Naive thymus-derived CD8-positive, alpha-beta T cell (primary cell): ENCODE data around the gene FGF5. TPM values are rescaled to one million over a fixed set of nuclear protein-coding genes. Genes with fewer than 3 reads are reported as not detected.

Experiments used
- ATAC-seq, 2 donors: fragments of 150-1000 bp; cut with Tn5 transposase in 1 of 2; sonication (Bioruptor Pico), chemical (Tn5 transposase) in 1 of 2; 1 replicate in 1 of 2; 2 replicates in 1 of 2; pipeline ENCODE4 v1.10.0; 2021; ENCODE audit warnings: mild to moderate bottlenecking in 2 of 2, moderate library complexity in 2 of 2
- POLR2A ChIA-PET: fragments of 350-600 bp; sonication (Branson Sonifier 250); formaldehyde crosslinking; loops from one replicate; lab custom pipeline; 2021; ENCODE audit warnings: antibody characterized with exemption; lab: Charles Lee
- DNase-seq, 10 donors: peaks; one replicate each; pipeline versions ENCODE4 v3.0.0 to v3.0.0-alpha.2; 2020 to 2022
- H3K27ac Mint-ChIP-seq, 10 donors: one replicate each; pipeline ENCODE4 v1.8.0; 2020 to 2022; ENCODE audit warnings: mild to moderate bottlenecking in 10 of 10, mixed read lengths in 10 of 10, moderate library complexity in 4 of 10, inconsistent platforms in 1 of 10
- H3K27me3 Mint-ChIP-seq, 5 donors: one replicate each; pipeline ENCODE4 v1.8.0; 2021 to 2022; ENCODE audit warnings: mixed read lengths in 5 of 5
- H3K36me3 Mint-ChIP-seq, 3 donors: one replicate each; pipeline ENCODE4 v1.8.0; 2020 to 2022; ENCODE audit warnings: mixed read lengths in 3 of 3, mild to moderate bottlenecking in 2 of 3, inconsistent platforms in 1 of 3
- H3K4me1 Mint-ChIP-seq, 4 donors: one replicate each; pipeline ENCODE4 v1.8.0; 2021 to 2022; ENCODE audit warnings: mixed read lengths in 4 of 4
- H3K4me3 Mint-ChIP-seq, 10 donors: one replicate each; pipeline ENCODE4 v1.8.0; 2020 to 2022; ENCODE audit warnings: mild to moderate bottlenecking in 10 of 10, mixed read lengths in 10 of 10, moderate library complexity in 6 of 10, inconsistent platforms in 1 of 10
- H3K9me3 Mint-ChIP-seq, 9 donors: one replicate each; pipeline ENCODE4 v1.8.0; 2020 to 2022; ENCODE audit warnings: mixed read lengths in 9 of 9, mild to moderate bottlenecking in 3 of 9, inconsistent platforms in 1 of 9, moderate library complexity in 1 of 9
- polyA plus RNA-seq, 3 donors: library from polyadenylated mRNA; unstranded; fragments of 300-500 nt; fragmentation: Illumina TruSeq; gene quantifications; one replicate each; pipeline ENCODE4 v1.2.3, GENCODE V29; 2021
- total RNA-seq, 8 experiments: library from RNA in 2 of 8; stranded (reverse) in 2 of 8; gene quantifications; one replicate each; pipeline ENCODE4 v1.2.3 and lab custom pipeline; 2021 to 2026

Gene FGF5, protein sequence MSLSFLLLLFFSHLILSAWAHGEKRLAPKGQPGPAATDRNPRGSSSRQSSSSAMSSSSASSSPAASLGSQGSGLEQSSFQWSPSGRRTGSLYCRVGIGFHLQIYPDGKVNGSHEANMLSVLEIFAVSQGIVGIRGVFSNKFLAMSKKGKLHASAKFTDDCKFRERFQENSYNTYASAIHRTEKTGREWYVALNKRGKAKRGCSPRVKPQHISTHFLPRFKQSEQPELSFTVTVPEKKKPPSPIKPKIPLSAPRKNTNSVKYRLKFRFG
- total RNA-seq (not detected), polyA plus RNA-seq (not detected), total RNA-seq (lab: John Stamatoyannopoulos, UW) (0 reads per million in 6 experiments)

DNA sequence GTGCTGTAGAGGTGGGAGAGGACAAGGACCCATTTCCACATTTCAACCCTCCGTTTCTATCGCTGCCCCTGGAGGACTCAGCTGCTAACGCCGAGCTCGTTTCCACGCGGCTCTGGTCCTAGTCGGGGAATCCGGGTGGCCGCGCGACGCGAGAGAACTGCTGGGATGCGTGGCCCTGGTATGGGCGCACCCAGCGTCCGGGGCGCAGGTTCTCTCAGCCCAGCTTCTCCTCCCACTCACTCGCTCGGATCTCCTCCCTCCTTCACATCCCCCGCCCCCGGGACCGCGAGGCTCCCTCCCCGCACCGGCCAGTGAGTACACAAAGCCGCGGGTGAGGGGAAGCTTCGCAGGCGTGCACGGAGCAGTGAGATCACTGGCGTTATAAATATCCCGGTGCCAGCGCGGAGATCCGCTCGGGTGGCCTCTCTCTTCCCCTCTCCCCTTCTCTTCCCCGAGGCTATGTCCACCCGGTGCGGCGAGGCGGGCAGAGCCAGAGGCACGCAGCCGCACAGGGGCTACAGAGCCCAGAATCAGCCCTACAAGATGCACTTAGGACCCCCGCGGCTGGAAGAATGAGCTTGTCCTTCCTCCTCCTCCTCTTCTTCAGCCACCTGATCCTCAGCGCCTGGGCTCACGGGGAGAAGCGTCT lies at the start of gene FGF5:
TSS of gene FGF5 (plus strand) at position 412 of the 649 bp plus-strand sequence. CDS start at position 573, 161 bp downstream.
- Mint-ChIP-seq H3K36me3 (no peaks in the 10 kb centered on the region), H3K4me1 (peaks cover 20 to 38% (median 29%) of the 10 kb centered on the region in 4 donors), H3K27me3 (peaks cover 62 to 84% (median 77%) of the 10 kb centered on the region in 5 donors), H3K9me3 (peaks cover 0 to 4% (median 0%) of the 10 kb centered on the region in 9 donors), H3K4me3 (peak within 1 kb of the TSS; percentile 71 to 91 (median 84)), H3K27ac (peak within 1 kb of the TSS in 2 of 10 donors; percentile 59 to 75)
- POLR2A ChIA-PET: no interaction called here
- peak; percentile 37 to 44 for ATAC-seq
- peak in 2 of 10 donors; percentile 7 to 16 for DNase-seq

DNA sequence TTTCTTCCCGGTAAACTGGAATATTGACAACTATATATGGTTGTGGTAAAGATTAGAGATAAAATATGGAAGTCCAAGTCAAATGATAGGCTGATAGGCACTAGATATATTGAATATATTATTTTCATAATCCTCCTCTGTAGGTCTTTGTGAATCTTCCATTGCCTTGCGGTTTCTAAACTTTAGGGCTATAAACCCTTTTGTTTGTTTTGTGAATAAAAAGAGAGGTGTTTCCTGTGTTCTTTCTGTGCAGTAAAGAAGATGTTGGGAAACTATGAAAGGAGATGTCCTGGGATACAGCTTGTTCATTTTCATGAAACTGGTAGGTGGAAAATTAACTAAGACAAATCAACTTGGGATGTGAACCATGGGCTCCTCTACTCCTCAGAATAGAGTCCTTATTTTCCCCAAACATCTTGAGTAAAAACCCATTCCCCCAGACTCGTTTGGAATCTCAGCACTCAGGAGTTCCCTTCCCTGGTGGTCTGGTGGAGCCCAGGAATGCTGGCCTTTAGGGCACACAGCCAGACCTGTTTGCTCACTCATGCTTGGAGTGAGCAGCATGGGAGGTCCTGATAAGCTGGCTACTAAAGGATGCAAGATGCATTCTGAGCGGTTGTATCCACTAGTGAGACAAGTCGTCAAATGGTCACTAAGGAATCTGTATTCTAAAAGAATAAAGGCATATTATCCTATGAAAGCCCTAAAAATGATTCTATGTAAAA lies 47.0 kb upstream of the FGF5 start:
- DNase-seq (no peak), ATAC-seq (no peak)
- no peak overlapping the region for H3K4me3 Mint-ChIP-seq
- no peaks in the 10 kb centered on the region for H3K36me3 Mint-ChIP-seq
- H3K4me1 Mint-ChIP-seq: peaks cover 0 to 3% (median 0%) of the 10 kb centered on the region in 4 donors
- H3K27me3 Mint-ChIP-seq: peaks cover 8 to 31% (median 10%) of the 10 kb centered on the region in 5 donors
- POLR2A ChIA-PET: interaction anchor here (1.5 kb wide), 1 partner anchor 17 kb away, joined by 3 read pairs; no protein-coding TSS in a partner anchor
- no peak overlapping the region for H3K27ac Mint-ChIP-seq
- no peaks in the 10 kb centered on the region for H3K9me3 Mint-ChIP-seq

DNA sequence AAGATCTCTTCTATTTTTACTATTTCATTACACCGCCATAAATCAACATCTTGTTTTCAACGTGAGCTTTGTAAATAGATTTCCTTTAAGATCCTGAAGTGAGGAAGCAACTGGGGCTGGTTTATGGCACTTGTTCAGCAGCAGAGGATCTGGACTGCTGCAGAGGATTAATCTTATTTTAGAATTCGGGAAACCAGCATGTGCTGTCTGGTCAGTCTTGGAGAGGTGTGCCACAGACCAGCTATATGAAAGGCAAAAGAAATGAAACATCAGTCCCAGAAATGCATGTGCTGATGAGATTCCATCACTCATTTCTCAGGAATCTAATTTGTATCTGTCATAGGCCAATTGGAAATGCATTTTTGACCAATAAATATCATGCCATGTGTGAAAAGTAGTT lies 45.8 kb upstream of the FGF5 start:
- no peak overlapping the region for H3K27ac Mint-ChIP-seq
- no peak overlapping the region for H3K4me3 Mint-ChIP-seq
- DNase-seq (no peak), ATAC-seq (no peak)
- peaks cover 8 to 31% (median 10%) of the 10 kb centered on the region in 5 donors for H3K27me3 Mint-ChIP-seq
- no peaks in the 10 kb centered on the region for H3K36me3 Mint-ChIP-seq
- no peaks in the 10 kb centered on the region for H3K4me1 Mint-ChIP-seq
- H3K9me3 Mint-ChIP-seq: no peaks in the 10 kb centered on the region
- POLR2A ChIA-PET: interaction anchor here (1.5 kb wide), 1 partner anchor 18 kb away, joined by 3 read pairs; no protein-coding TSS in a partner anchor

DNA sequence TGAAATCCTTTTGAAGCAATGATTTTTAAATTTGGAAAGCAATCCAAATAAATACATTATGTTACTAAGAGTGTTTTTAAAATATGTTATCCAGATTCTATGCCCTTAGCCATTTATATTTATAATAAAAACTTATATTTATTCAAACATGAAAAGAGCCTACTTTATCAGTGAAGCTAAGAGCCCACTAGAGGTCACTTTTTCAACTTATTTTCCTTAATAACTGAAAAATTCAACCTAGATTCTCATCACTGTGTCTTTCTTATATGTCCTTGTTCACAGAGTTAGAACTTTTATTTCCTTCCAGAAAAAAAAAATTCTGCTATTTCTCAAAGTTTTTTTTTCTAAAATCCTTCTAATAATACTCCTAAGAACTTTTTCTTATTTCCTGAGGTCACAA lies 45.3 kb upstream of the FGF5 start:
- no peak overlapping the region for H3K27ac Mint-ChIP-seq
- no peaks in the 10 kb centered on the region for H3K9me3 Mint-ChIP-seq
- no peaks in the 10 kb centered on the region for H3K36me3 Mint-ChIP-seq
- DNase-seq (no peak), ATAC-seq (no peak)
- POLR2A ChIA-PET: interaction anchor here (1.5 kb wide), 1 partner anchor 18 kb away, joined by 3 read pairs; no protein-coding TSS in a partner anchor
- no peaks in the 10 kb centered on the region for H3K4me1 Mint-ChIP-seq
- no peak overlapping the region for H3K4me3 Mint-ChIP-seq
- peaks cover 8 to 31% (median 10%) of the 10 kb centered on the region in 5 donors for H3K27me3 Mint-ChIP-seq

DNA sequence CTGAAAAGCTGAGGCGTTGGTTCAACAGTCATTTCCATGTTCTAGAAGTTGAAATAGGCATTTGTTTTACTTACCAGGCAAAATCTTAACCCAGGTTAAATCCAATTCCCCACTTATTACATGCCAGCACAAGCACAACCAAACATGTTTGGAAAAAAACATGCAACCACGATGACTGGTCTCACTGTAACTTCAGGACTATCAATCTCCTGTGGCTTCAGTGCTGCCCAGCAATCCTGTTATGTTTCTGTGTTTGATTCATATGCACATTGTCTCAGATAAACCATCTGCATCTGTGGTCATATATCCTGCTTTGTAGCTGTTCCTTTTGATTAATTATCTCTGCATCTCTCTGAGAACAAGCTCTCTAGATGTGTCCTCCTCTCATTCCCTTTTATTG lies 40.9 kb upstream of the FGF5 start:
- peaks cover 2 to 19% (median 9%) of the 10 kb centered on the region in 5 donors for H3K27me3 Mint-ChIP-seq
- POLR2A ChIA-PET: no interaction called here
- no peak overlapping the region for H3K4me3 Mint-ChIP-seq
- no peaks in the 10 kb centered on the region for H3K9me3 Mint-ChIP-seq
- no peak for ATAC-seq
- no peaks in the 10 kb centered on the region for H3K36me3 Mint-ChIP-seq
- DNase-seq: no peak
- no peak overlapping the region for H3K27ac Mint-ChIP-seq
- no peaks in the 10 kb centered on the region for H3K4me1 Mint-ChIP-seq

DNA sequence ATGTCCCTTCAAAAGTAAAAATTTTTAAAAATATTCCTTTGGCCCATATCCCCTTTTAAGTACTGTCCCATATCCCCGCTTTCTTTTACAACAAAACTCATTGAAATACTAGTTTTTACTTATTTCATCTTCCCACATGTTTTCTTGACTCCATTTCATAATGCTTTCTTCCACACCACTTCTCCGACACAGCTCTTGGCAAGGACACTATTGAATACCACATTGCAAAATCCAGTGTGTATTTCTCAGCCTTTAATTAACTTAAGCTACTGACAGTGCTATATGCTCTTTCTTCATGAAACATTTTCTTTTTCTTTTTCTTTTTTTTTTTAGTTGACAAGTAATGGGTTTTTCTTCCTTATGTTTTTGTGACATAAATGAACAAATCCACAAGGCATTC lies 40.4 kb upstream of the FGF5 start:
- Mint-ChIP-seq H3K9me3 (no peaks in the 10 kb centered on the region), H3K4me3 (no peak overlapping the region), H3K36me3 (no peaks in the 10 kb centered on the region), H3K4me1 (no peaks in the 10 kb centered on the region), H3K27me3 (peaks cover 0 to 20% (median 7%) of the 10 kb centered on the region in 5 donors), H3K27ac (no peak overlapping the region)
- POLR2A ChIA-PET: no interaction called here
- no peak for ATAC-seq
- DNase-seq: no peak

DNA sequence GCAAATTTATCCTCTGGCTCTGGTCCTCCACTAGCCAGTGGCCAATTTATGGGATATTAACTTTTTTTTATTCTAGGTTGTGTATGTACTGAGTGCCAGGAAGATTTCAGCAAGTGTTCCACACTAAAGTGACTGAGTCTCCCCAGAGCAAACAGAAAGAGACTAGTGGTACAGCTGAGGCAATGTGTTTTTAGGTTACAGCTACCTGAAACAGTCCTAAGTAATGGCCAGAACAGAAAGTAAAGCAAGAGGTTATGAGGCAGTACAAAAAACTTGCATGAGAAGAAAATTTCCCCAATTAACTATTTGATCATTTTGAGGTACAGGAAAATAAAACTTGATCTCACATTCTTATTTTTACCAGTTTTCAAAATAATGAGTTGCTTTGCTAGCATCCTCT lies 38.0 kb upstream of the FGF5 start:
- ATAC-seq: no peak
- H3K27ac Mint-ChIP-seq: no peak overlapping the region
- no peak for DNase-seq
- no peaks in the 10 kb centered on the region for H3K36me3 Mint-ChIP-seq
- no peaks in the 10 kb centered on the region for H3K9me3 Mint-ChIP-seq
- no peaks in the 10 kb centered on the region for H3K4me1 Mint-ChIP-seq
- POLR2A ChIA-PET: no interaction called here
- no peak overlapping the region for H3K4me3 Mint-ChIP-seq
- peaks cover 0 to 20% (median 6%) of the 10 kb centered on the region in 5 donors for H3K27me3 Mint-ChIP-seq

DNA sequence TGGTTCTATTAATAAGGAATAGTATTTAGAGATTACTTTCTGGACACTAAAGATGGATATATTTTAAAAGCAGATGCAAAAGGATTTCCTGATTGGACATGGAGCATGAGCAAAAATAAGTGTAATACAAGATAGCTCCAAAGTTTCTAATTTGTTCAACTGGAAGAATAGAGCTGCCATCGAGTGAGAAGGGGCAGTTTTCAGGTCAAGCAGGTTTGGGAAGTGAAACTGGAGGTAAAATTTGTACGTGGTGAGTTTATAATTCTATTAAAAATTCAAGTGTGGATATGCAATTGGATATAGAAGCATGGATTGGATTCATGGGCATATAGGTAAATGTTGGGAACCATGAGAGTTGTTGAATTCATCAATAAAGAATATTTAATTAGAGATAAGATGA lies 37.3 kb upstream of the FGF5 start:
- no peaks in the 10 kb centered on the region for H3K9me3 Mint-ChIP-seq
- DNase-seq (no peak), ATAC-seq (no peak)
- no peaks in the 10 kb centered on the region for H3K4me1 Mint-ChIP-seq
- H3K36me3 Mint-ChIP-seq: no peaks in the 10 kb centered on the region
- H3K4me3 Mint-ChIP-seq: no peak overlapping the region
- peaks cover 0 to 20% (median 9%) of the 10 kb centered on the region in 5 donors for H3K27me3 Mint-ChIP-seq
- no peak overlapping the region for H3K27ac Mint-ChIP-seq
- POLR2A ChIA-PET: no interaction called here

DNA sequence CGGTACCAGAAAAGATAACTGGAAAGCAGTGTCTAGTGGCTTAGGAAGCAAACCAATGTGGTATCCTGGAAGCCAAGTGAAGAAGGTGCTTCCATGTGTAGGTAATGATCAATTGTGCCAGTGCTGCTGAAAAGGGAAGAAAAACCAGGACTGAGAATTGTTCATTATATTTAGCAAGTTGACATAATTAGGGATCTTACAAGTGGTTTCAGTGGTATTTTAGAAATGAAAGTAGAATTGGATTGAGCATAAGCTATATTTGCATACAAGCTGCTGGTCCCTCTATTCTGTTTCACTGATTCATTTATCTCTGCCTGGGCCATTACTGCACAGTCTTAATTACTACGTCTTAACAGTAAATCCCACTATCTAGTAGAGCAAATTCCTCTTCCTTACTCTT lies 36.9 kb upstream of the FGF5 start:
- Mint-ChIP-seq H3K4me3 (no peak overlapping the region), H3K36me3 (no peaks in the 10 kb centered on the region), H3K27ac (no peak overlapping the region), H3K4me1 (no peaks in the 10 kb centered on the region), H3K9me3 (no peaks in the 10 kb centered on the region), H3K27me3 (peaks cover 0 to 20% (median 9%) of the 10 kb centered on the region in 5 donors)
- no peak for ATAC-seq
- POLR2A ChIA-PET: no interaction called here
- no peak for DNase-seq

DNA sequence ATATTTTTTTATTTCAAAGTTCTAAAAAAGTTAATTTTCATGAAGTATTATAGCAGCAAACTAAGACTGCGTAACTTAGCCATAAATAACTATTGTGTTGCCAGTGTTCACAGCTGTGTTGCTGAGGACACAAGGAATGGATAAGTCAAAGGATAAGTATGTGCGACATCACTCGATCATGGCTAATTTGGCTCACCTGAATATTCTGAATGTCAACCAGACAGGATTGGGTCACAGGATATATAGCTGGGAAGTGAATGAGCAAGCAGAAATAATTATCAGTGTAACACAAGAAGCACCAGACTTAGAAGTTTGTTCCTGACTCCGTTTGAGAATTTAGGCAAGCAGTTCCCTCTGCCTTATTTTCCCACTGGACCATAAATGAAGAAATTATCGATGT lies 35.3 kb upstream of the FGF5 start:
- Mint-ChIP-seq H3K9me3 (no peaks in the 10 kb centered on the region), H3K4me1 (no peaks in the 10 kb centered on the region), H3K27me3 (peaks cover 5 to 27% (median 14%) of the 10 kb centered on the region in 5 donors), H3K36me3 (no peaks in the 10 kb centered on the region), H3K27ac (no peak overlapping the region), H3K4me3 (no peak overlapping the region)
- POLR2A ChIA-PET: no interaction called here
- DNase-seq (no peak), ATAC-seq (no peak)

DNA sequence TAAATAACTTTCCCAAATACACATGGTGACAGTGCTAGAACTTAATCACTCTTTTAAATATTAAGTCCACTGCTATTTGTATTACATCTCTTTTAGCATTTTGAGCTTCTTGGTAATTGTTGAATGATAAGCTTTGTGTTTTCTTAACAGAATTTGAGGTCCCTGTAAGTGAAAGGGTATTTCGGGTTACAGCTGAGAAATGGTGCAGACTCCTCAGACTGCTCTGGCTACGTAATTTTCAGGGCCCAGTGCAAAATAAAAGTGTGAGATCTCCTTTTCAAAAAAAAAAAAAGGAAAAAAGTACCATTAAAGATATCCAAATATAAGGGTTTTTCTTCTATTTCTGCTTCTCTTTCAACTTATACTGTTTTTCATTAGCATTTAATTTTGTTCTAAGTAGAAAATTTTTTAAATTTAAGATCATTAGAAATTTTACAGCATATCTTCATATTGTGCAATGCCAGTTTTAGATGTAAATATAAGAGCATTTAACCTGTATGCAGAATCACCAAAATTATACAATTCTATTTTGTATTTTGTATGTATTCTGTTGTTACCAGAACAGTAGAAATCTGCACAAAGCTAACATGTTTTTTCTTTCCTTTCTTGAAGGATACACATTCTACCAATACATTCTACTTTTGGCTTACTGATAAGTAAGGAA lies 33.6 kb upstream of the FGF5 start:
- ATAC-seq (no peak), DNase-seq (no peak)
- Mint-ChIP-seq H3K9me3 (no peaks in the 10 kb centered on the region), H3K27me3 (peaks cover 5 to 31% (median 17%) of the 10 kb centered on the region in 5 donors), H3K4me1 (no peaks in the 10 kb centered on the region), H3K4me3 (no peak overlapping the region), H3K36me3 (no peaks in the 10 kb centered on the region), H3K27ac (no peak overlapping the region)
- POLR2A ChIA-PET: interaction anchor here (0.7 kb wide), 1 partner anchor 578 kb away, joined by 4 read pairs; no protein-coding TSS in a partner anchor

DNA sequence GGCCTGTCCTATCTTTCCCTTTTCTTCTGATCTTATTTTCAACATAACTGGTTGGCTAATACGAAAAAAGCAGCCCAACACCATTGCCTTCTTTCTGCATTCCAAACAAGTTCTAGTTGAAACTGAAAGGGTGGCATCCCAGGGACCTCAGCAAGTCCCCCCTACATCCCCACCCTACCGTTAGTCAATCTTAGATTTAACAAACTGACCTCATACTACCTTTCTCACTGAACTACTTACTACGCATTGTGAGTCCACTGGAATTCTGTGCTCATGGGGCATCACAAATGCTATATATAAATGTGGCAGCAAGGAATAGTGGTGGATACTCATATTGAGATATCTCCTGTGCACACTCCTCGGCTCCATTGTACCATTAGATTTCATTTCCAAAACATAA lies 33.1 kb upstream of the FGF5 start:
- Mint-ChIP-seq H3K4me1 (no peaks in the 10 kb centered on the region), H3K27ac (no peak overlapping the region), H3K4me3 (no peak overlapping the region), H3K27me3 (peaks cover 5 to 30% (median 17%) of the 10 kb centered on the region in 5 donors), H3K36me3 (no peaks in the 10 kb centered on the region), H3K9me3 (no peaks in the 10 kb centered on the region)
- POLR2A ChIA-PET: no interaction called here
- DNase-seq: no peak
- ATAC-seq: no peak
